Stimulated activated effector memory CD8-positive, alpha-beta T cell treated with anti-CD3 and anti-CD28 coated beads, Interleukin-12 subunit alpha, Interleukin-12 subunit beta, amount 100 ng/mL, for 72 hours (primary cell): Measurements from ENCODE around the gene SMYD2.

Experiments
- ATAC-seq: fragments of 150-1000 bp; cut with Tn5 transposase; 2 replicates; pipeline ENCODE4 v1.10.0; 2021
- DNase-seq, 2 donors: peaks; one replicate each; pipeline ENCODE4 v3.0.0; 2021 to 2022; ENCODE audit warnings: low spot score in 2 of 2
- H3K27ac Mint-ChIP-seq: one replicate; pipeline ENCODE4 v1.8.0; 2022; ENCODE audit warnings: mild to moderate bottlenecking, mixed read lengths
- H3K36me3 Mint-ChIP-seq: one replicate; pipeline ENCODE4 v1.8.0; 2022; ENCODE audit warnings: mild to moderate bottlenecking, mixed read lengths
- H3K4me1 Mint-ChIP-seq: one replicate; pipeline ENCODE4 v1.8.0; 2022; ENCODE audit warnings: mixed read lengths
- H3K4me3 Mint-ChIP-seq: one replicate; pipeline ENCODE4 v1.8.0; 2022; ENCODE audit warnings: mild to moderate bottlenecking, mixed read lengths
- H3K9me3 Mint-ChIP-seq: one replicate; pipeline ENCODE4 v1.8.0; 2022; ENCODE audit warnings: mixed read lengths

Gene SMYD2

DNA sequence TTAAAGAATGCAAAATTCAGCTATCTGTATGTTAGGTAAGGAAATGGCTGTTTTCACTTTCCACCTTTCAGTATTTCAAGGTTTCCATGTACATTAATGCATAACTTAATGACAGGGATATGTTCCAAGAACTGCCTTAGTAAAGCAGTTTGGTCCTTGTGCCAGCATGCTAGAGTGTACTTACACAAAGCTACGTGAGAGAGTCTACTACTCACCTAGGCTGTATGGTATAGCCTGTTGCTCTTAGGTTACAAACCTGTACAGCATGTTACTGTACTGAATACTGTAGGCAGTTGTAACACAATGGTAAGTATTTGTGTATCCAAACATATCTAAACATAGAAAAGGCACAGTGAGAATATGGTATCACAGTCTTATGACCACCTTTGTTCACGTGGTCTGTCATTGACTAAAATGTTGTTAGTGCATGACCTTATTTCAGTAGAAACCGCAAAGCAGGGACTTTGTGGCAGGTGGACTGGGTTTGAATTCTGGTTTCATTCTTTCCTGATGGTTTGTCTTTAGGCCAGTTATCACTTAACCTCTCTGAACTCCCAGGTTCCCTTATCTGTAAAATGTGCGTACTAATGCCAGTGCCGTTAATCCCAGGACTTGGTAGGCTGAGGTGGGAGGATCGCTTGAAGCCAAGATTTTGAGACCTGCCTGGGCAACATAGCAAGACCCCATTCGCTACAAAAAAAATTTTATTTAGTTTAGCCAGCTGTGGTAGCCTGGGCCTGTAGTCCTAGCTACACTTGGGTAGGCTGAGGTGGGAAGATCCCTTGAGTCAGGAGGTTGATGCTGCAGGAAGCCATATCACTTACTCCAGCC is 4.9 kb downstream of the SMYD2 start:
- no peaks in the 10 kb centered on the region for H3K36me3 Mint-ChIP-seq
- H3K4me3 Mint-ChIP-seq = no peak overlapping the region
- no peak for DNase-seq
- peaks cover 39% of the 10 kb centered on the region for H3K4me1 Mint-ChIP-seq
- no peak overlapping the region for H3K27ac Mint-ChIP-seq
- H3K9me3 Mint-ChIP-seq = no peaks in the 10 kb centered on the region
- no peak for ATAC-seq

DNA sequence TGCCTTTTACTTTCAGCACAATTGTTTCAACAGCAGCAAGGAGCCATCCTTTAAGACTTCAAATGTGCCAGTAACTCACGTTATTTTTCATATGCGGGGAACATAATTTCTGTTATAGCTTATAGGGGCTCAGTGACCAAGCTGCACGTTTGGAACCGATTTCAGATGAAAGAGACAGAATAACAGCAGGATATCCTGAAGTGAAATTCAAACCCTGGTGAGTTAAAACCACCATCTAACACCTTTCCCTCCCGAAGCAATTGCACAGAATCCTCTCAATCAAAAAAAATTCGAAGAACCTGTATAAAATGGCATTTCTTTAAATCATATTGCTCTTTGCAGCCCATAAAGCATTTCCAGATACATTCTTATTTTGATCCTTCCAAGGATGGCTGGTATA is 6.9 kb downstream of the SMYD2 start:
- no peak overlapping the region for H3K27ac Mint-ChIP-seq
- H3K4me1 Mint-ChIP-seq = peaks cover 34% of the 10 kb centered on the region
- DNase-seq (no peak), ATAC-seq (no peak)
- H3K9me3 Mint-ChIP-seq = no peaks in the 10 kb centered on the region
- no peaks in the 10 kb centered on the region for H3K36me3 Mint-ChIP-seq
- no peak overlapping the region for H3K4me3 Mint-ChIP-seq

DNA sequence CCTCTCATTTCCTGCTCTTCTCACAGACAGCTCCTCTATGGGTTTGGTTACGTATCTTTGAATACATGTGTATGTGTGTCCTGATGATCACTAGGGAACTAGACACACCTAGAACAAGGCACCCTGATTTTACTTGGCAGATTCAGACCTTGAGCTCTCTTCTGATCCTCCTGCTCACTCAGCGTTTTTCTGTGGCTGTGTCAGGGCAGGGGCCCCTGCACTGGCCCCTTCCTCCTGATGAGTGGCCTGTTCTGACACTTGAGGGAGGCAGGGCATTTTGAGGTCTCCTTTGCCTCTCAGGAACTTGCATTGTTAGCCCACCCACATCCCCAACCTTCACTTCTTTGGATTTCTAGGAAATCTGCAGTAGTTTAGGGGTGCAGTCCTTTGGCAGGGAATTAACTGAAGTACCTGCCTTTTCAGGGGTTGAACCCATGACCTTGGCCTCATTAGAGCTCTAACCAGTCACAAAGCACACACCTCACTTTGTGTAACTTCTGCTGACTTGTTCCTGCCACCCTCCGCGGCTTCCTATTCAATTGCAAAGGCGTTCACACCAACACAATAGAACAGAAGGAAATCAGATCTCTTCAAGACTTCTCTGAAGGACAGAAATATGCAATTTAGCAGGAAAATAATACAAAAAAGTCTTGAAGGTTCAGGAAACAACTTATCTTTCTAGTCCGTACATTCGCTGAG is 8.8 kb downstream of the SMYD2 start:
- ATAC-seq (no peak), DNase-seq (no peak)
- peak overlapping the region; percentile 75 for H3K27ac Mint-ChIP-seq
- no peak overlapping the region for H3K4me3 Mint-ChIP-seq
- no peaks in the 10 kb centered on the region for H3K36me3 Mint-ChIP-seq
- H3K9me3 Mint-ChIP-seq = no peaks in the 10 kb centered on the region
- peaks cover 32% of the 10 kb centered on the region for H3K4me1 Mint-ChIP-seq

DNA sequence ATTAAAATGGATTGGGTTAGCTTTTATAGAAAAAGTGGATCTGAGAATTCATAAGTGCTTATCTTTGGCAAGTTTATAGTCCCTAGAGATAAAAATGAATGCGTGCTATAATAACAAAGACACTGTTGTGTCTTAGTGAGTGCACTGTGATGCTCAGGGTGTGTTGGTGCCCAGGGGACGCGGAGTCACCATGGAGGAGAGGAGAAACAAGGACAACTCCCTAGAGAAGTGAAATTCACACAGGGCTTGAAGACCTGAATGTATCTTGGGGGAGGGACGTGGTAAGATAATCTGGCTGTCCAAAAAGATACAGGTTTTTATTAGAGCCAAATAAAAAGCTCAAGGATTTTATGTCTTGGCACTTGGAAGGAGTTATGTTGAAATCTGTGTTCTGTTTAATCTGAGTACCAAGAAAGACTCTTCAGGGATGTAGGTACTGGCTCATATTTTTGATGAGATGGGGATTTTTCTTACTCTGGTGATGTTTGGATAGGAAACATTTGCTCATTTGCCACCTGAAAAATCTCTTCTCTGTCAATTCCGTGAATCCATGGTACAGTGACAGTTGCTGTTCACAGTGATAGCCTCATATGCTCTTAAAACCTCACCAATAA is 9.6 kb downstream of the SMYD2 start:
- no peaks in the 10 kb centered on the region for H3K36me3 Mint-ChIP-seq
- no peaks in the 10 kb centered on the region for H3K9me3 Mint-ChIP-seq
- DNase-seq (no peak), ATAC-seq (no peak)
- peaks cover 32% of the 10 kb centered on the region for H3K4me1 Mint-ChIP-seq
- H3K27ac Mint-ChIP-seq = peak overlapping the region; percentile 75
- no peak overlapping the region for H3K4me3 Mint-ChIP-seq

DNA sequence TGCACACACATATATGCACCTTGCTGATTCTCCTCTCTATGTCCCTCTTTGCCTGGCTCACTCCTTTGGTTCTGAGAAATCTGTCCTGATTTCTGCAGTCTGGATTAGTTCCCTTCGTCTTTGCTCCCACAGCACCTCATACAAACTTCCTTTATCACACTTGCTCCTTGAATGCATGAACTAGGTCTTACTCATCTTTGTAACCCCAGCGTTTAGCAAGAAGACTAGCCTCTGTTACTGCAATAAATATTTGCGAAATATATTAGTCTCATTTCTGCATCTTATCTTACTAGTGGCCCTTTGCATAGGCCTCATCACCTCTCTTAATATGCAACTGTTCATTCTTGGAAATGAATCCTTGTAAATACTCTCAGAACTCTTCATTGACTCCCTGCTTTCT is 11.4 kb downstream of the SMYD2 start:
- ATAC-seq = no peak
- Mint-ChIP-seq H3K4me3 (no peak overlapping the region), H3K27ac (no peak overlapping the region), H3K9me3 (no peaks in the 10 kb centered on the region), H3K36me3 (no peaks in the 10 kb centered on the region), H3K4me1 (peaks cover 39% of the 10 kb centered on the region)
- DNase-seq = no peak

DNA sequence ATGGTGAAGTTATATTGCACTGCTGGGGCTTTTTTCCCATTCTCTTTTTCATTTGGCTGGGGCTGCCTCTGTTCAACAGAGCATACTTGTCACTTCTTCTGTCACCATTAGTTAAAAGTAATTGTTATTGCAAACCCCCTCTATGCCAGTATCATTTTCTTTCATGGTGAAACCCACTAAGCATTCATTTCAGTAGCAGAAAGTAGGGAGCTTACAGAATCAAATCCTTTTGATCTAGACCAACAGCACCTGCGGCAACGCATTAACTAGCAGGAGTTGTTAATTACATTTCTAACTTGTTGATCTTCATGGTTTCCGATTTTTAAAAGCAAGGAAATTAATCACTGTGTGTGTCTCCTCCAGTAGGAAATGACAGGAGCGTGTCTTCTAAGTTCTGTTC is 15.0 kb downstream of the SMYD2 start:
- ATAC-seq (no peak), DNase-seq (no peak)
- no peak overlapping the region for H3K4me3 Mint-ChIP-seq
- no peaks in the 10 kb centered on the region for H3K9me3 Mint-ChIP-seq
- no peaks in the 10 kb centered on the region for H3K36me3 Mint-ChIP-seq
- peaks cover 15% of the 10 kb centered on the region for H3K4me1 Mint-ChIP-seq
- no peak overlapping the region for H3K27ac Mint-ChIP-seq

DNA sequence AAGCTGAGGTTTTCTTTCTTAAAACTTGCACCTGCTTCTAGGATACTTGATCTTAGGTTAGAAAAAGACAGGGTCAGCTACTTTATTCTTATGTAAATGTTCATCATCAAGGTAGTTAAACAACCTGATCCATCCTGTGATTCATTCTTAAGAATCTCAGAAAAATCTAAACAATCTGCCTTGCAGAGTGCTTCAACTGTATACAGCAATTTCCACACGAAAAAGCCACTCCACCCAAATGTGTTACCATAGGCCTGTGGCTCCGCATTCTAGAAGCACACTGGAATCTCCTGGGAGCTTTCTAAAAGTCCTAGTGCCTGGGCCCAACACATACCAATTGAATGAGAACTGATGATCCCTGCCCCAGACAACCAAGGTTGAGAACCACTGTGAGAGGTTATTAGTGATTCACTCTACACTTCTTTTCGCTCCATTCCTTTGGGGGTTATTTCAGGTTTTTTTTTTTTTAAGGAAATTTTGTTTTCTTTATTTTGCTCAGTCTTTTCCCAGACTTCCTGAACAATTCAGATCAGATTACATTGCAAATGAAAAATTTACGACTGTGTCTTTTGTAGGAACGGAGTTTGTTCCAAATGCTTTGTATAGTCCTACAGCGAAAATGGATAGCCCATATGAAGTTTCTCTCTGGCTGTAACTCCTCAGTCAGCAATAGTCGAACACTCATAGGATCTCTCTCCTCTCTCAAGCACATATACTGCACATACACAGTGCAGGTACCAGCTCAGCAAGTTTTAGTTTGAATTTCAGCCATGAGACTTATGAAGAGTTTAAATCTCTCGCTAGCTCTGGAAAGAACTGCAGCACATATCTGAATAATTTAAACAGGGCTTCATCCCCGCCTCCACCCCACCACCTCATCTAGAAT is 16.1 kb downstream of the SMYD2 start:
- ATAC-seq (no peak), DNase-seq (no peak)
- H3K4me1 Mint-ChIP-seq = peaks cover 12% of the 10 kb centered on the region
- no peaks in the 10 kb centered on the region for H3K9me3 Mint-ChIP-seq
- no peaks in the 10 kb centered on the region for H3K36me3 Mint-ChIP-seq
- no peak overlapping the region for H3K27ac Mint-ChIP-seq
- no peak overlapping the region for H3K4me3 Mint-ChIP-seq

DNA sequence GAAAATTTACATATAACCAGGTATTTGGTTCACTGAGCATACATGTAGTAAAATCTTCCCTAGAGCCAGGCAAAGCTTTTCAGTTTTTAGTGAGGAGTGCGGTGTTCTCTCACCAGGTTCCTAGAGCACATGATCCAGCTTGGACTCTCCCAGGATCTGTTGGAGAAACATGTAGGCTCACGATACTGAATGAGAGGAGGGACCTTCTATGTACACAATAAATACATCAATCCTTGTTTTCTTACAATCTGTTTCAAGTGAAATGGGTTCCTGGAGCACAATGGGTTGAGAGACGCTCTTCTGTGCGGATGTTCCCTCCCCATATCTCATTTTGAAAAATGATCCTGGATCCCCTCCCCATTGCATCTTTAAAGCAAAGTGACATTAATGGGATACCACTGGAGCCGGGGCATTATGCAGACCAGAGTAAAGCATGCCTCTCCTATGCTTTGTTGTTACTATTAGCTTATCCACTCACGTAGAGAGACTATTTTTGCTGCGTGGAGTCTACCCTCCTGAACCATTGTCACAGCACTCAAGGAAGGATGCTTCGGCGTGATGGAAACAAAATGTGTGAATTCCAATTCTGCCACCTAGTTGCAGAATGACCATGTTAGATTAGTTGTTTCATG is 19.3 kb downstream of the SMYD2 start:
- H3K27ac Mint-ChIP-seq = no peak overlapping the region
- no peaks in the 10 kb centered on the region for H3K9me3 Mint-ChIP-seq
- DNase-seq (no peak), ATAC-seq (no peak)
- H3K4me1 Mint-ChIP-seq = peaks cover 12% of the 10 kb centered on the region
- no peak overlapping the region for H3K4me3 Mint-ChIP-seq
- H3K36me3 Mint-ChIP-seq = no peaks in the 10 kb centered on the region

DNA sequence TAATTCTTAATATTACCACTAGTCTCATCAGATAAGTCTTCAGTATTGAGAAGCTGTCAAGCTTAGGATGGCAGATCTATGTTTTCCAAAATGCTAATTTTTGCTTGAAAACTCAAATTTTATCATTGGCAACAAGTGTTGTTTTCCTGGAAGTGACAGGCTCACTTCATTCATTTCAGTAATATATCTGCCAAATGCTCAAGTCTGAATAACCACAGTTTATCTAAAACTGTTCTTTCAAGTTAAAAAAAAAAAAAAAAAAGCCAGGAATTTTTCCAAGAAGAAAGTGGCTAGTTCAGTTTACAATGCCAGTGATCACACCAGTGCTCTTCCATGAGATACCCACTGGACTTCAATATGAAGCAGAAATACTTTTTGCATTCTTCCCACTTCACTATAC is 20.6 kb downstream of the SMYD2 start:
- Mint-ChIP-seq H3K9me3 (no peaks in the 10 kb centered on the region), H3K4me3 (no peak overlapping the region), H3K27ac (no peak overlapping the region), H3K36me3 (no peaks in the 10 kb centered on the region), H3K4me1 (peaks cover 8% of the 10 kb centered on the region)
- no peak for ATAC-seq
- no peak for DNase-seq

DNA sequence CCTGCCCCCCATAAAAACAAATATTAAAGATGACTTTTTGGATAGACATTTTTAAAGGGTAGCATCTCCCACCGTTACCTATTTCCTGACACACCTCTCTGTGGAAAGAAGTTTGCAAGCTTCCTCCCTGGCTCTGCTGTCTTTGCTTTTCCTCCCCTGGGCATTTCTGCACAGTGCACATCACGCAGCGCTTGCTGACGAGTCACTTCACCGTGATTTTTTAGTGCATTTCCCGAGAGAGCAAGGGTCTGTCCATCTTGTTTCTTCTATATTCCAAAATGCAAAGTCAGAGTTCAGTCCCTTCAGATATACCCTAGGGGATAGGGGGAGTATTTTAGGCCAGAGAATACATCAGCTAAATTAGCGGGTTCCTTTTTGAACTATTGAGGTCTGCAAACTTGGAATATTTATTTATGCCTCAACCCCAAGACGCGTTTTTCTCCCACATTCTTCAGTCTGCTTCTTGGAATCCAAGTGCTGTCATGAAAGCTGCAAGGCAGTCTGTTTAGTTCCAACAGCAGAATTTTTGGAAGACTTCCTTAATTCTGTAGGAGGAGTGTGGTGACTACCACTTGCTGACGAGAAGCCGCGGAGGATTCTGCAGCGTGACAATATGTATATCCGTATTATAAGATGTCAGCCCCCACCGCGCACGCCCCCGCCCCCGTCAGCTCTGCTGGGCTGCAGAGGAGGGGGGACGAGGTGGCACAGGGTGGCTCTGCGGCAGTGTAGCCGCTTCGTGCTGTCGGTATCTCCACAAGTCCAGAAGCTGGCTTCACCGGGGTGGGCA is 22.4 kb downstream of the SMYD2 start:
- no peaks in the 10 kb centered on the region for H3K9me3 Mint-ChIP-seq
- H3K36me3 Mint-ChIP-seq = no peaks in the 10 kb centered on the region
- no peak overlapping the region for H3K27ac Mint-ChIP-seq
- H3K4me1 Mint-ChIP-seq = peaks cover 10% of the 10 kb centered on the region
- H3K4me3 Mint-ChIP-seq = no peak overlapping the region
- DNase-seq (no peak), ATAC-seq (no peak)

DNA sequence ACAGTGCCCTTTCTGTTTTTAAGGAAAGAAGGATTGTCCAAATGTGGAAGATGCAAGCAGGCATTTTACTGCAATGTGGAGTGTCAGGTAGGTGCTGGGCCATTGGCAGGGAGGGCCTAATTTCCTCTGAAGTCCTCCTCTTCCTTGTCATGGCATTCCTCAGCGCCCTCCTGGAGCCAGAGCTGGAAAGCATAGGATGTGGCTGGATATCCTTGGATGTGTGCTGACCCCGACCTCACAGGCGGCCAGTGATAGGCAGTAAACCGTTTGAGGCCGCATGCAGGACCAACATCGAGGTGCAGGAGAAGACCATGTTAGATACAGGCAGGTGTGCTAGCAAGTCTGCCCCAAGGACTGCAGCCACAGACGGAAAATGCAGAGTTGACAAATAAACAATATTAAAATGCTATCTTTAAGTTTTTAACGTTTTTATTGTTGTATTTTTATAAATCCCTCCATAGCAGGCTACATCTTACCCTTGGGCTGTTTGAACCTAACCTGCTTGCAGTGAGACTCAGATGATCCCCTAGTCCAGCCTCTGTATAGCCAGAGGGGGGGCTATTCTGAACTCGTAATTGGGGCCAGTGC is 24.3 kb downstream of the SMYD2 start:
- DNase-seq (no peak), ATAC-seq (no peak)
- H3K9me3 Mint-ChIP-seq = no peaks in the 10 kb centered on the region
- no peak overlapping the region for H3K4me3 Mint-ChIP-seq
- H3K36me3 Mint-ChIP-seq = no peaks in the 10 kb centered on the region
- H3K4me1 Mint-ChIP-seq = peaks cover 27% of the 10 kb centered on the region
- no peak overlapping the region for H3K27ac Mint-ChIP-seq

DNA sequence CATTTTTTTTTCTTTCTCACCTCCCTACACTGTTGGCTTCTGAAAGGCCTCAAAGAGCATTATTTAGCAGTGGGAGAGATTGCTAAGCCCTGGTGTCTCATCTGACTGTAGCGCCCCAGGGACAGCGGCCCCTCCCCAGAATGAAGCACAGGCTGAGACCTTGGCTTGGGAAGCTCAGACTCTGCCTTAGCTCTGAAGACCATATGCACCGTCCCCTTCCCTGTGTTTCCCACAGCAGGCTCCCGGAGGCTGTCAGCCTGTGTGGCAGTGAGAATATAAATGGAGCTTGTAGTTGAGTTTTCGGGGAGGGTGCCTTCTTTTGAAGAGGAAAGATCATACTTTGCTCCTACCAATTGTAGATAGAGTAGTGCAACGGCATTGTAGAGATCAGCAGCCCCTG is 25.3 kb downstream of the SMYD2 start:
- H3K4me1 Mint-ChIP-seq = peaks cover 34% of the 10 kb centered on the region

DNA sequence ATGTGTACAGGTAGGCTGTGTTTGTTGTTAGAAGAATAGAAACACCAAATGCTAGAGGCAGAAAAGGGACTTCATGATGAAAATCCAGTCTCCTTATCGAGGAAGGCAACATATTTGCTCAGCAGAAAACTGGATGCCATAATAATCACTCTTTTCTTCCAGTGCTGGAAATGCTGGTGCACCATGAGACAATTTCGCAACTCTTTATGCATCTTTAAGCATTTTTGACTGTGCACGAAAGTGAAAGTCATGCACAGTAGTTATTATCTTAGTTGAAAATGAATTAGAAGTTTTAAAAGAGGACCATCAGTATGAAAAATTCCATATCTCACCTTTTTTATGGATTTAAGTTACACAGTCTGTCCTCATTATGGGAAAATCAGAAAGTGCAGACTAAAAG is 29.1 kb downstream of the SMYD2 start:
- Mint-ChIP-seq H3K9me3 (no peaks in the 10 kb centered on the region), H3K27ac (no peak overlapping the region), H3K36me3 (peaks cover 6% of the 10 kb centered on the region), H3K4me1 (peaks cover 40% of the 10 kb centered on the region), H3K4me3 (peak overlapping the region; percentile 63)
- DNase-seq (no peak), ATAC-seq (no peak)

More for the DNA sequence above, 25.3 kb downstream of the SMYD2 start:
- no peak for ATAC-seq
- H3K4me3 Mint-ChIP-seq = no peak overlapping the region
- H3K27ac Mint-ChIP-seq = no peak overlapping the region
- H3K9me3 Mint-ChIP-seq = no peaks in the 10 kb centered on the region
- DNase-seq = no peak
- no peaks in the 10 kb centered on the region for H3K36me3 Mint-ChIP-seq
